Posterior cingulate gyrus (tissue), 11 donors: ENCODE data around the gene KLHL24.
"Not testable (repeated sequence)": the region's sequence is repeated elsewhere in the genome, so short reads cannot be mapped to it uniquely, and the experiment has no call there.

Experiments
- DNase-seq, 10 donors: peaks; one replicate each; pipeline versions ENCODE4 v3.0.0 to v3.0.0-alpha.2; 2020 to 2021; ENCODE audit warnings: mixed read lengths in 3 of 10
- intact Hi-C: fragments of 100-400 bp; cut with DNase I; formaldehyde crosslinking; loops from one replicate; pipeline ENCODE4 v1.15.1; 2023

Gene KLHL24, protein sequence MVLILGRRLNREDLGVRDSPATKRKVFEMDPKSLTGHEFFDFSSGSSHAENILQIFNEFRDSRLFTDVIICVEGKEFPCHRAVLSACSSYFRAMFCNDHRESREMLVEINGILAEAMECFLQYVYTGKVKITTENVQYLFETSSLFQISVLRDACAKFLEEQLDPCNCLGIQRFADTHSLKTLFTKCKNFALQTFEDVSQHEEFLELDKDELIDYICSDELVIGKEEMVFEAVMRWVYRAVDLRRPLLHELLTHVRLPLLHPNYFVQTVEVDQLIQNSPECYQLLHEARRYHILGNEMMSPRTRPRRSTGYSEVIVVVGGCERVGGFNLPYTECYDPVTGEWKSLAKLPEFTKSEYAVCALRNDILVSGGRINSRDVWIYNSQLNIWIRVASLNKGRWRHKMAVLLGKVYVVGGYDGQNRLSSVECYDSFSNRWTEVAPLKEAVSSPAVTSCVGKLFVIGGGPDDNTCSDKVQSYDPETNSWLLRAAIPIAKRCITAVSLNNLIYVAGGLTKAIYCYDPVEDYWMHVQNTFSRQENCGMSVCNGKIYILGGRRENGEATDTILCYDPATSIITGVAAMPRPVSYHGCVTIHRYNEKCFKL

DNA sequence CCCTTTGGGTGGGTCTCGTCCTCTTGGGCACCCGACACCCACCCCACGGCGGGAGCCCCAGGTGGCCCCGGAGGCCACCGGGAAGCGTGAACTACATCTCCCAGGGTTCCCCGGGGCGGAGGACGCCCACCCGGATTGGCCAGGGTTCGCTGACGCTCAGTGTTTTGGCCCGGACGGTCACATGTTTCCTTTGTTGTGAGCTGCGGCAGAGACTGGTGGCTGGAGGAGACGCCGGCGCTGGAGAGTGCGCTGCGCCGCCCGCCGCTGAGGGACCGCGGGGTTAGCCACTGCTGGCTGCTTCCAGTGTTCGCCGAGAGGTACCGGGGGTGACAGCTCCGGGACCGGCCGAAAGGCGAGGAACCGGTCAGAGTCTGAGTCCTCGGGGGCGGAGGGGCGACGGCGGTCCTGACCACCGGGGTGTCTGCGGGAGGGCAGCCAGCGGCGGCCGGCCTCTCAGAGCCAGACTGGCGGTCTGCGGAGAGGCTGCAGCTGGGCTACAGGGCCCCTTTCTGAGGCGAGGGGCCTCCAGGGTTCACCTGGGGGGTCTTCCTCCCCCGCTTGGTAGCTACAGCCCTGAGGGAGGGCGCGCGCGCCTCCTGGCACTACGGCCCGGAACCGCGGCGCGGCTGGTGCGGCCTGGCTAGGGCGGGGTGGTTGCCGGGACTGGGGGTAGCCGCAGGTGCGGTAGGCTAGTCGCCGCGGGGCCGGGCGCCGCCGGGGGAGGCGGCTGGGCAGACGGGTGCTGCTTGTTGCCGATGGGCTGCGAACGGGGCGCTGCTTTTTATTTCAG lies at the start of gene KLHL24:
Gene KLHL24 (plus strand): TSS at position 193 of the 790 bp plus-strand sequence. CDS start 14,734 bp downstream, outside the sequence.
- intact Hi-C loops: loop anchor here (1.0 to 10.0 kb wide), 3 partner anchors 63 to 249 kb away; partner anchors contain the start of genes MAP6D1 and PARL
- DNase-seq: peak; percentile 95 to 99 (median 96)

DNA sequence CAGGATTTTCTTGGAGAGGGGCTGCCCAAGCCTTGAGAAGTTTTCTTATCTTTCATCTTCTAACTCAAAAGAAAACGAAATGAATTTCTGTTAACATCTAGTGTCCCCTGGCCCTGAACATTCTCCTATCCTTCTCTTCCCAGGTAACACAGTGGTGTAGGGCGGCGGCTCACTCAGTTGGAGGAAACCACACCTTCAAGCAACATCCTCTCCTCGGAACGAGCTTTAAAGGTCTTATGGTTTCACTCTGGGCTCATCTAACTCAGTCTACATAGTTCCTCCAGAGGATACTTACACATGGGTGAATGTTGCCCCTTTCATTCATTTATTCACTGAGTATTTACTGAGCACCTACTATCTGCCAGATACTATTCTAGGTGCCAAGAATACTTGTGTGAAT lies 48.9 kb upstream of the KLHL24 start:
- DNase-seq: no peak
- intact Hi-C loops: no loop called here

DNA sequence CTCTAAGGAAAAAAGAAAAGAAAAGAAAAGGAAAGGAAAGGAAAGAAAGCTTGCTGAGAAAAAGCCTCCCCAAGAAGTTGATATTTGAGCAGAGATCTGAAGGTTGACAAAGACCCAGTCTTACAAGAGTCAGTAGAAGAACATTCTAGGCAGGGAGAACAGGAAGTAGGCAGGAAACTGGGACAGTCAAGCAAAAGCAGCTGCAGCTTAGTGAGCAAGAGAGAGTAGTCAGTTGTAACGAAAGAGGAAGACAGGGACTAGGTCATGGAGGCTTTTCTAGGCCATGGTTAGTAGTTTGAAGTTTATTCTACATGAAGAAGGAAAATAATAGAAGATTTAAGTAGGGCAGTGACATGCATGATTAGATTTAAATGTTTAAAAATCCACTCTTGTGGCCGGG lies 48.1 kb upstream of the KLHL24 start:
- intact Hi-C loops: no loop called here
- no peak for DNase-seq

DNA sequence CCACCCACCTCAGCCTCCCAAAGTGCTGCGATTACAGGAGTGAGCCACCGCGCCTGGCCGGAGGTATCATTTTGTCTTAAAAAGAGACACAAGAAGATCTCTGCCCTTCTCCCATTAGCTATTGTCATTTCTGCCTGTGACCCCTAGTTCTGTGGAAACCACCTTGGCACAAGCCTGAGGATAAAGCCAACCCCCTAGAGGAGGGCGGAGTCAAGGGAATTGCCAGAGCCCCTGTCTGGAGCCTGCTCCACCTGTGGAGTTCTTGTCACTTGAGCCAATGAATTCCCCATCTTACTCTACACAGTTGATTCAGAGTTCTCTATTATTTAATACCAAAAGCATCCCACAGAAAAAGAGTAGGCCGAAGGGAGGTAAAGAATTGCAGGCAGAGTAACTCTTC lies 45.0 kb upstream of the KLHL24 start:
- intact Hi-C loops: no loop called here
- no peak for DNase-seq

DNA sequence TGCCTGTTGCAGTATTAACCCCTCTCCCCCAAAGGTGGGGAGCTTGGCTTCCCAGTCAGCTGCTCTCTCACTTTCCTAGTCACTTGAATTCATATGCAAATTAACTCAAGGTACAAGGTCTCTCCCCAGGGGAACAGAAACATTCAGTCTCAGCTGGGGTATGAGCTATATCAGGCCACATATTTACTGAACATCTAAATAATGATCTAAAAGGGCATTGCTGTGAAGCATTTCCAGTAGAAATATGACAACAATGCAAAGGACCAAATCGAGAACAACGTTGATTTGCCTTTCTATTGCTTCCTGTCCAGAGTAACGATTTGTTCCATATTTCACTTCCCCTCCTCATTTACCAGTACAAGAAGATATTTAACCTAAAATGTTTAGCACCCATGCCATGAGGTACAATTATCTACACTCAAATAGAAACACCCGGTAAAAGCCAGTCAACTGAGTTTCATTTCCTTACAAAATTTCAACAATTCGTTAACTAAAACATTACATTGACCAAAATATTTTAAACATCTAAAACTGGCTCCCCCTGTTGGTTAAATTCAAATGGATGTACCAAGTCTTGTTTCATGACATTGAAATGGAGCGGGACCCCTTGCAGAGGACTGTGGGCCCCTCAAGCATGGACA lies 43.4 kb upstream of the KLHL24 start:
- no peak for DNase-seq
- intact Hi-C loops: no loop called here

DNA sequence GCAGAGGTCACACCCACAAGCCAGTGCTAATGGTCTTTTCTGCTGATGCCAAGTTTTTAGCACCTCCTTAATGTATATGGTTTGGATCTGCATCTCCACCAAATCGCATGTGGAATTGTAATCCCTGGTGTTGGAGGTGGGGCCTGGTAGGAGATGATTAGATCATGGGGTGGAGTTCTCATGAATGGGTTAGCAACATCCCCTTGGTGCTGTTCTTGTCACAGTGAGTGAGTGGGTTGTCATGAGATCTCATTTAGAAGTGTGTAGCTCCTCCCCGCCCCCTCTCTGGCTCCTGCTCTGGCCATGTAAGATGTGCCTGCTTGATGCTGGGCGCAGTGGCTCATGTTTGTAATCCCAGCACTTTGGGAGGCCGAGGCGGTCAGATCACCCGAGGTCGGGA lies 42.6 kb upstream of the KLHL24 start:
- intact Hi-C loops: no loop called here
- no peak for DNase-seq

DNA sequence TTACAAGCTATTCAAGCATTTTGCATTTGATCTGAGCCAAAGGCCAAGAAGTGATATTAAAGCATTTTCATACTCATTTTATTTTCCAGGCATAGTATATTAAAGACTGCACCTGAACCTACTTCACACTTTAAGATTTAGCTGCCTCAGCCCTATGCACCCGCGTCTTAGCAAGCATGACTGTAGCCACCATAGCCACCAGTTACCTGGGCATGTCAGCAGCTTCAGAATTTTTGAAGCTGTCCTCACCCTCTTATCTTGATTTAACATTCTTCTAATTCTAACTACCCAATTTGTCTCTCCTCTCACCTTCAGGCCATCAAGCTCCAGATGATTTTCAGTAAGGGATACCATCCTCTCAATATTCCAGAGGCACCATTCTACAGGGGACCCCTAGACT lies 40.8 kb upstream of the KLHL24 start:
- DNase-seq: no peak
- intact Hi-C loops: no loop called here

DNA sequence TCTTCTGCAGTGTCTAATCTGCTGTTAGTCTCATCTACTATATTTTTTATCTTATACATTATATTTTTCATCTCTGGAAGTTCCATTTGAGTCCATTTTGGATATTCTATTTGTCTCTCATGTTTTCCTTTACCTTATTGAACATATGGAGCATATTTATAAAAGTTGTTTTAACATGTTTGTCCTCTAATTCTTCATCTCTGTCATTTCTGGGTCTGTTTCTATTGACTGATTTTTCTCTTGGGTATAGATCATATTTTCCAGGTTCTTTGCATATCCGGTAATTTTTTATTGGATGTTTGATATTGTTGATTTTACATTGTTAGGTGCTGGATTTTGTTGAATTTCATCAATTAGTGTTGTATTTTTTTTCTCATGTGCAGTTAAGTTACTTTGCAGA lies 37.5 kb upstream of the KLHL24 start:
- intact Hi-C loops: no loop called here
- no peak for DNase-seq

DNA sequence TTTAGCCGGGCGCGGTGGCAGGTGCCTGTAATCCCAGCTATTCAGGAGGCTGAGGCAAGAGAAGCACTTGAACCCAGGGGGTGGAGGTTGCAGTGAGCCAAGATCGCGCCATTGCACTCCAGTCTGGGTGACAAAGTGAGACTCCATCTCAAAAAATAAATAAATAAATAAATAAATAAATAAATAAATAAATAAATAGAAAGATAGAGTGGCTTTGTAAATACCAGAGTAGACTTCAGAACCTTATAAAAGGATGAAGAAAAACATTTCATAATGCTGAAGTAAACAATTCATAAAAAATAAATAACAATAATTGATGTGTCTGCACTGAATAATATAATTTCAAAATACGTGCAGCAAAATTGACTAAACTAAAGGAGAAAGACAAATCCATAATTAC lies 24.1 kb upstream of the KLHL24 start:
- intact Hi-C loops: not testable (repeated sequence)

DNA sequence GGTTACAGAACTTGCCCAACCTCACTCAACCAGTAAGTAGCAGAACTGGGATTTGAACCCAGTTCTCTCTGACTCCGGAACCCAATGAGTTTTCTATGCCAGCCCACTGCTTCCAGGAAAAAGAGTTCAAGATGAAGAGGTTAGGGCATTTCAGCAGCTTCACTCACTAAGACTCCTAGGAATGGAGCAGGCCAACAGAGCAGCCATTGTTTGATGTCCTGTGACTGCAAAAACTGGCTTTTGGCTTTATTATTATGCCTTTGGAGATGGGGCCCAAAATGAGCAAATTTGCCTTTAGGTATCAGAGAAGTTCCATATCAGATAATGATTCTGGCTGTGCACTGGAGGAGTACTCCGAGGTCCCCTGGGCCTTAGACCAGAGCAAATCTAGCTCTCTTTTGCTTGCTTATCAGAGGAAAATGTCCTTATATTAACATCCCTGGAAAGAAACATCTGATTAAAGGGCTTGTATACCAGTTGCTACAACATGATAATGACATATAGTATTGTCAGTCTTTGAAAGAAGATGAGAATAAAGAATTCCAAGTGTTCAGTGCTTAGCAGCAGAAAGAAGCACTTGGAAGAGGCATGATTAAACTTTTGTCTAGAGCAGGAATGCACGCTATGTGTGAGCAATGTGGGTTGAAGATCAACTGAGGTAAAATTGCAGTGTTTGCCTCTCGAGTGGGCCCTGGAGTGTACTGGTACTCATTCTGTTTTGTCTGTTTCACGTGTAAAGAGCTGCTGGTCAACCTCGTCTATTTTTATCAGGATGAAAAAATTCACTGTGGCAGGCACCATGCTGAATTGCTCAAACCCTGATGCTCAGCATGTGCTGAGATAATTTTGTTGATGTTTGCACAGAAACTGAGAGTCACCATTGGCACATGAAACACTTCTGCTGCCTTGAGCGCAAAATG lies 21.8 kb upstream of the KLHL24 start:
- intact Hi-C loops: no loop called here
- DNase-seq: no peak

More for the DNA sequence above, 24.1 kb upstream of the KLHL24 start:
- not testable (repeated sequence) for DNase-seq

DNA sequence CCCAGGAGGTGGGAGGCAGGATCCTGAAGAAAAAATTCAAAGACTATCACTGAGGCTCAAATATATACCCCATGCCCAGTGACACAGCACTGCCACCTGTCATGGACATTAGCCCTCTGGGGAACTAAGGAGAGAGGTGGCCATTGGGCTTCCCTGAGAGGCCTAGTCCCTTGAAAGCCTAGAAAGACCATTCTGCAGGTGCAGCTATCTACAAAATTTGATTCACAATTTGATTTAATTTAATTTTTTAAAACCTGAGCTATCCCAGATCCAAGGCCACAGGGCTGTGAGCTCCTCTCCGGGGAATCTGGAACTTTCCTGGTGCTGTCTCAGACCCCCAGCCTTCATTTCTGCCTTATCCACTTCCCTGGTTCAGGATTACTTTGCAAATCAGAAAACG lies 16.9 kb upstream of the KLHL24 start:
- intact Hi-C loops: no loop called here
- no peak for DNase-seq

DNA sequence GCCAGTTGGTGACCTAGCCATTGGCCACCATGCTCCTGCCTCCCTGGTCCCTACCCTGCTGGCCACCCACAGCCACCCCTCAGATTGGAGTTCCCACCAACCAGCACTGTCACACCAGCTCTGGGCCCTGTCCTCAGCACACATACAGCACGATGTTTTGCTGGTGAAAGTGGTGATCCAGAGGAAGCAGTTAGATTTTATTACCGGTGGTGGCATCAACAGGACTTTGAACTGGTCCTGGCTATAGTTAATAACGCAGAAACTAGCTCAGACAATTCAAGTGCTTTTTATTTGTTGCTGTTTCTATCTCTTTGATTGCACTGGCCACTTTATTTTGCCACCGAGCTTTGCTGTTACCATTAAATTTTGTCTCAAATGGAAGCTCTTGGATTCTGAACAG lies 16.4 kb upstream of the KLHL24 start:
- intact Hi-C loops: no loop called here
- no peak for DNase-seq

DNA sequence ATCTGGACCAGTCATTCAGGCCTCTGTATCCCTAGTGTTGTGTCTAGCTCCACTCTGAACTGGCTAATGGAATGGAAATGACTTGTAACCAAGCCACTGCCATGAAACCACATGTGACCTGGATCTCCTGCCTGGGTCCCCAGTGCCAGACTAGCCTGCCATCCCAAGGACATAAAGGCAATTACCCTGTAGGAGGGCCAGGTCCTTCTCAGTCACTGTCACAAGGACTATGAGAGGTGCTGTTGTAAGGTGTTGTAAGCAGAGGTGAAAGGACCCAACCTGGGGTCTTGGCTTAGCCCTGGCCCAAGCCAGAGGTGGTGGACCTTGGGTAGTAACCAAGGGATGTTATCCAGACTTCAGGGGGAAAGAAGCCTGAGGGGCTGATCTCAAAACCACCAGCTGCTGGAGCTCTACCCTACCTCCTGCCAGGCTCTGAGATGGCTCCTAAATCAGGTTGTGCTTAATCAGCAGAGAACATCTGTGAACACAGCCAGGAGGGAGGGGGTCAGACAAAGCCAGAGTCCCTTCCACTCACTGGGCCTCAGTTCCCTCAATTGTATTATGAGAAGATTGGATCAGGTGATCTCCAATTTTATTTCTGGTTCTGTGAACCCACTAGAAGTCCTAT lies 15.7 kb upstream of the KLHL24 start:
- no peak for DNase-seq
- intact Hi-C loops: no loop called here

DNA sequence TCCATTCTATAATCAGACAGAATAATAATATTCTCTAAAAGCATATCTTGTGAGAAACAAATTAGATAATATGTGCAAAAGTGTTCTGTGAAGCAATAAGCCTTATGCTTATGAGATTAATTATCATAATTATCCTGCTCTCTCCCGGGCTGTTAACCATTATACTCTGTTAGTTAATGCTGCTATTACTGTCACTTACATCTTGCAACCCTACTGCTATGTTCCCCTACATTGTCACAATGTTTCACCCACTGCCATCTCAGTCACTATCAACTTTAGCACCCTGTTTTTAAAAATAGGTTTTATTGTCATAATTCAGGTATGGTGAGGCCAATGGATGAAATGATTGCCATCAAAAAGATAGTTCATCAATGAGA lies 15.2 kb upstream of the KLHL24 start:
- intact Hi-C loops: no loop called here
- DNase-seq: no peak

DNA sequence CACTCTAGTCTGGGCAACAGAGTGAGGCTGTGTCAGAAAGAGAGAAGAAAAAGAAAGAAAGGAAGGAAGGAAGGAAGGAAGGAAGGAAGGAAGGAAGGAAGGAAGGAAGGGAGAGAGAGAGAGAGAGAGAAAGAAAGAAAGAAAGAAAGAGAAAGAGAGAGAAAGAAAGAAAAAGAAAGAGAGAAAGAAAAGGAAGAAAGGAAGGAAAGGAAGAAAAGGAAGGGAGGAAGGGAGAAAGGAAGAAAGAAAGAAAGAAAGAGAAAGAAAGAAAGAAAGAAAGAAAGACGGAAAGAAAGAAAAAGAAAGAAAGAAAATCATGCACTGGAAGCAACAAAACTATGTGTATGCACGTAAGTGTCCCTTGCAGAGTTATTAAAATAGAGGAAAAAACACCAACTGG lies 12.9 kb upstream of the KLHL24 start:
- intact Hi-C loops, DNase-seq: not testable (repeated sequence)

DNA sequence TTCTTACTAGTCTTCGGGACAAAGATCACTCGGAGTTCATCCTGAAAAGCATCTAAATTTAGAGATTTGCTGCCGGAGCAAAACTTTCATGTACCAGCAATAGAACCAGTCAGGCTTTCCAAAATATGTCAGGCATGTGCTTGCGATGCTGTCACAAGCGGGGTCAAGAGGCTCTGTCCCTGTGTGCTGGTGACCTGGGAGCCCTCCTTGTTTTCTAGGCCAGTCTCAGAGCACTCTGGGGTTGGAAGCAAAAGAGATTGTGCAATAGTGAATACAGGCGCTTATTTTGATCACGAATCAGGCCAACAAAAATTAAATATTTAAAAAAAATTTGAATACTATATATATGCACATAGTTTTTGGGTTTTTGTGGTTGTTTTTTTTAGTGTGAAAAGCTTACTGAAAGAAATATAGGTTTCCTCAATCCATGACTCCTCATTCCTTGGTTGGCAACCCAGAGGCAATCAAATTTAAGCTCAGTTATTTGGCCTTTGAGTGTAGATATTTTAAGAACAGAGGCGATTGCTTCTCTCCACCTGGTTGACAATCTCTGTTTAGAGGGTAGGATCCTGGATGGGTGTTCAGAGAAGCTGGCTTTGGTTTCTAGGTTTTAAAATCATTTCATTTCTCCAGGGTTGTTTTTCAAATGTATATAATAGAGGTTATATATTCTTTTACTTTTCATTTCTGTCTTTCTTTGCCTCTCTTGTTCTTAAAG lies 8.4 kb upstream of the KLHL24 start:
- DNase-seq: no peak
- intact Hi-C loops: no loop called here

DNA sequence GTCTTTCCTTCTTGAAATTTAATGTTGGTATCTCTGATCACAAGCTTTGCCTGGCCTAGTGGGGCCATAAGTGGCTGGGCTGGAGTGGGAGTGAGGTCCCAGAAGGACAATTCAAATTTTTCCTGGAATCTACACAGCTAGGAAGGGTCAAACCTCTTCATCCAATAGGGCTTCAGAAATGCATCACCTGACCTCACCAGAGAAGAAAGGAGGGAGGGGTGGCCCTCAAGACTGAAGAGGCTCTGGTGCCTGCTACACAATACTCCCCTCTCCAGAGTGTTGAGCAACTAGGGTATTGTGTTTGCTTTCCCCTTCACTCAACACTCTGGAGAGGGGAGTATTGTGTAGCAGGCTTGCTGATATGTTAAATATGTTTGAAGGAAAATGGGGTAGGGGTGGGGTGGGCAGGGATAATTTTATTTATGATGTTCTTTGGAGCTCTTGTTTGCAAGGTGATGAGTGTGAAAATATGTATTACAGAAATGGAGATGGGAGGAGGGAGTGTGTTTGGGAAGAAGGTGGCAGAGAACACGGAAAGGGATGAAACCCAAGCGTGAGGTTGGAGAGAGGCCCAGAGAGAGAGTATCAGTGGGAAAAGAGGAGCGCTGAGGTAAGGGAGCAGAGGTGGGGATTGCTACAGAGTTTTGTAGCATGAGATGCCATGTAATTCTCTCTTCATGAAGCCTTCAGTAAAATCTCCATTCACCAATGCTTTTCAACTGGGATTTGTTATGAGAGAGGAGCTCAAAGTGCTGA lies 5.7 kb upstream of the KLHL24 start:
- intact Hi-C loops: loop anchor here (10.0 kb wide), 2 partner anchors 195 to 255 kb away; partner anchors contain the start of genes MAP6D1 and PARL
- DNase-seq: no peak

DNA sequence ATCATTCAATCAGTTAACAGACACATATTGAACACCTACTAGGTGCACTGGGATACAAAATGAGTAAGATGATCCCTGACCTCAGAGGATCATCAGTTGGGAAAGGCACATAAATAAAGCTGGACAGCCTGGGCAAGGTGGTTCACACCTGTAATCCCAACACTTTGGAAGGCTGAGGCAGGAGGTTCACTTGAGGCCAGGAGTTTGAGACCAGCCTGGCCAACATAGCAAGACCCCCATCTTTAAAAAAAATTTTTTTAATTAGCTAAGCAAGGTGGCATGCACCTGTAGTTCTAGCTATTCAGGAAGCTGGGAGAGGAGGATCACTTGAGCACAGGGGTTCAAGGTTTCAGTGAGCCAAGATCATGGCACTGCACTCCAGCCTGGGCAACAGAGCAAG lies 3.7 kb upstream of the KLHL24 start:
- no peak for DNase-seq
- intact Hi-C loops: loop anchor here (10.0 kb wide), 2 partner anchors 193 to 253 kb away; partner anchors contain the start of genes MAP6D1 and PARL
